DMS114 treated with DMSO at 0.1 percent for 48 hours (cell line): ENCODE results near the gene TTYH2.
"Not testable (repeated sequence)": the region's sequence is repeated elsewhere in the genome, so short reads cannot be mapped to it uniquely, and the experiment has no call there.

ENCODE experiments used
- DNase-seq: peaks from one replicate; lab custom pipeline; 2025; ENCODE audit not compliant: unreplicated experiment; lab: John Stamatoyannopoulos, UW

Gene TTYH2

GRCh38 chr17:74259667-74260524 is 46.5 kb downstream of the TTYH2 start:
- no peak for DNase-seq

GRCh38 chr17:74260525-74260850 is 47.1 kb downstream of the TTYH2 start:
- no peak for DNase-seq

- no peak for DNase-seq
Observed at GRCh38 chr17:74262601-74263000, 49.2 kb downstream of the TTYH2 start.

GRCh38 chr17:74267054-74267453 is 53.7 kb downstream of the TTYH2 start:
- not testable (repeated sequence) for DNase-seq

- no peak for DNase-seq
Observed at GRCh38 chr17:74267579-74267978, 54.2 kb downstream of the TTYH2 start.

GRCh38 chr17:74267987-74268499 is 54.7 kb downstream of the TTYH2 start:
- no peak for DNase-seq

GRCh38 chr17:74268558-74268957 is 55.2 kb downstream of the TTYH2 start:
- no peak for DNase-seq

- no peak for DNase-seq
Observed at GRCh38 chr17:74270333-74270732, 57.0 kb downstream of the TTYH2 start.

GRCh38 chr17:74271281-74271680 is 57.9 kb downstream of the TTYH2 start:
- DNase-seq, result no peak

- no peak for DNase-seq
Observed at GRCh38 chr17:74271901-74272561, 58.7 kb downstream of the TTYH2 start.

GRCh38 chr17:74272731-74273201 is 59.4 kb downstream of the TTYH2 start:
- DNase-seq, result no peak

GRCh38 chr17:74274060-74274708 is 60.8 kb downstream of the TTYH2 start, which contains the start of gene DNAI2:
DNAI2 (plus strand) TSS chr17:74274234; CDS start chr17:74281818, 7,584 bp downstream.
- DNase-seq, result no peak

- no peak for DNase-seq
Observed at GRCh38 chr17:74274709-74275340, 61.5 kb downstream of the TTYH2 start.

GRCh38 chr17:74276051-74276476 is 62.7 kb downstream of the TTYH2 start:
- no peak for DNase-seq

- DNase-seq, result no peak
Observed at GRCh38 chr17:74276541-74277009, 63.2 kb downstream of the TTYH2 start.

- no peak for DNase-seq
Observed at GRCh38 chr17:74277935-74278334, 64.6 kb downstream of the TTYH2 start.

- not testable (repeated sequence) for DNase-seq
Observed at GRCh38 chr17:74279617-74280016, 66.2 kb downstream of the TTYH2 start.

- DNase-seq, result no peak
Observed at GRCh38 chr17:74280093-74280513, 66.7 kb downstream of the TTYH2 start.

GRCh38 chr17:74281799-74282198 is 68.4 kb downstream of the TTYH2 start:
- DNase-seq, result no peak

GRCh38 chr17:74282274-74282586 is 68.9 kb downstream of the TTYH2 start:
- DNase-seq, result not testable (repeated sequence)
